Measurements from ENCODE around the gene ARHGEF39. TPM values are rescaled to one million over a fixed set of nuclear protein-coding genes. Genes with fewer than 3 reads are reported as not detected.

The ARHGEF39 gene
- 10 to 100 TPM; 13.8 to 14.5 TPM for total RNA-seq

GRCh38 chr9:35664531-35665470, at the start of gene ARHGEF39:
Gene ARHGEF39, minus strand, starts transcription at chr9:35665195. Its CDS starts 26 bp downstream, at chr9:35665169.

GRCh38 chr9:35689542-35690293, 24.7 kb upstream of the ARHGEF39 start, which contains the start of gene TPM2:
Gene TPM2, minus strand, starts transcription at chr9:35689925. Its CDS starts 108 bp downstream, at chr9:35689817.

GRCh38 chr9:35673132-35674024, 8.4 kb upstream of the ARHGEF39 start, which contains the start of gene CA9:
Gene CA9, plus strand, starts transcription at chr9:35673928. Its CDS starts 32 bp downstream, at chr9:35673960.

GRCh38 chr9:35658137-35658967, 6.6 kb downstream of the ARHGEF39 start, which contains the start of gene CCDC107:
Gene CCDC107, plus strand, starts transcription at chr9:35658292. Its CDS starts 88 bp downstream, at chr9:35658380.

GRCh38 chr9:35657546-35658136, 7.4 kb downstream of the ARHGEF39 start, which contains the start of gene RMRP:
Gene RMRP, minus strand, starts transcription at chr9:35658019.

GRCh38 chr9:35650341-35651158, 14.4 kb downstream of the ARHGEF39 start, which contains the start of gene SIT1:
Gene SIT1, minus strand, starts transcription at chr9:35650931. Its CDS starts 78 bp downstream, at chr9:35650853.

GRCh38 chr9:35618325-35618727, 46.7 kb downstream of the ARHGEF39 start, which contains the start of gene CD72:
Gene CD72, minus strand, starts transcription at chr9:35618413. Its CDS starts 110 bp downstream, at chr9:35618303.

Small RNA genes lying within 50 kb of the gene (microRNA-seq; reads per million reads assigned to microRNA genes)
- 1.9 reads per million for gene MIR6852 (ENCODE audit: borderline microRNAs expressed, borderline replicate concordance)

Other genes with a start within 250 kb of the ARHGEF39 start
- 1 to 10 TPM; 2.6 to 3.2 TPM for gene RUSC2, start 175.1 kb downstream of the ARHGEF39 start, total RNA-seq
- gene TESK1, start 59.9 kb downstream of the ARHGEF39 start, total RNA-seq: 10 to 100 TPM; 33.8 to 35.3 TPM
- gene CD72, start 46.8 kb downstream of the ARHGEF39 start, total RNA-seq: 1 to 10 TPM; 6.1 to 6.7 TPM
- 100 to 1,000 TPM; 191 to 193 TPM for gene SIT1, start 14.3 kb downstream of the ARHGEF39 start, total RNA-seq
- over 10,000 TPM in 1 of 2 experiments, 1,000 to 10,000 TPM in 1; 9,431 to 11,936 TPM for gene RMRP, start 7.2 kb downstream of the ARHGEF39 start, total RNA-seq
- 10 to 100 TPM; 34.3 to 37.9 TPM for gene CCDC107, start 6.9 kb downstream of the ARHGEF39 start, total RNA-seq
- gene CA9, start 8.7 kb upstream of the ARHGEF39 start, total RNA-seq: under 1 TPM in 1 of 2 experiments, not detected in 1; 0.24 TPM
- 10 to 100 TPM; 14.9 to 17.2 TPM for gene TPM2, start 24.7 kb upstream of the ARHGEF39 start, total RNA-seq
- 100 to 1,000 TPM; 332 to 348 TPM for gene TLN1, start 67.0 kb upstream of the ARHGEF39 start, total RNA-seq
- gene CREB3, start 67.5 kb upstream of the ARHGEF39 start, total RNA-seq: 10 to 100 TPM; 17.9 to 18.1 TPM
- 10 to 100 TPM; 53.8 to 55.3 TPM for gene GBA2, start 84.0 kb upstream of the ARHGEF39 start, total RNA-seq
- gene RGP1, start 84.1 kb upstream of the ARHGEF39 start, total RNA-seq: 10 to 100 TPM; 28.1 to 28.8 TPM
- not detected for gene MSMP, start 89.1 kb upstream of the ARHGEF39 start, total RNA-seq
- 10 to 100 TPM in 1 of 2 experiments, 1 to 10 TPM in 1; 8.6 to 10.5 TPM for gene NPR2, start 126.4 kb upstream of the ARHGEF39 start, total RNA-seq
- gene SPAG8, start 147.1 kb upstream of the ARHGEF39 start, total RNA-seq: 1 to 10 TPM; 1.3 to 1.8 TPM
- 10 to 100 TPM; 59.6 to 61.1 TPM for gene HINT2, start 149.8 kb upstream of the ARHGEF39 start, total RNA-seq
- gene FAM221B, start 163.5 kb upstream of the ARHGEF39 start, total RNA-seq: not detected
- gene TMEM8B, start 164.0 kb upstream of the ARHGEF39 start, total RNA-seq: 1 to 10 TPM; 2.7 to 3.0 TPM
- gene OR13J1, start 205.2 kb upstream of the ARHGEF39 start, total RNA-seq: not detected
- not detected for gene HRCT1, start 241.0 kb upstream of the ARHGEF39 start, total RNA-seq
- gene SPAAR, start 244.3 kb upstream of the ARHGEF39 start, total RNA-seq: not detected